ENCODE data around the gene PSMD2. TPM values are rescaled to one million over a fixed set of nuclear protein-coding genes. Genes with fewer than 3 reads are reported as not detected.

PSMD2 gene
- total RNA-seq, 1 experiment from 2014 or later, result 344 TPM

DNA sequence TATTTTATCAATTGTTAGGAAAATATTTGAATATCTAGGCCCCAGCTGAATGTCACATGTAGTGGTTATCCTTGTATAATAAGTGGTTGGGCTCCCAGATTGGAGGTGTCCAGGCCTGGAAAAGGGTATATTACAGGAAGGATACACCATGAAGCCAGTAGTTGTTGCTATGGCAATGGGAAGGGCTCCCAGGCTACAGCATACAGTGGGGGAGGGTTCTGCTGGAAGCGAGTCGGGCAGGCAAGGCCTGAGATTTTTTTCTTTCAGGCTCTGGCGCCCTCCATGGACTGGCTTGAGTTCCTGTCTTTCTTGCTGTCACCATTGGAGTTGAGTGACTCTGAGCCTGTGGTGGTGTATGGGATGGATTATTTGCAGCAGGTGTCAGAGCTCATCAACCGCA is 14.3 kb upstream of the PSMD2 start:
- Histone ChIP-seq H2BK120ac (ENCODE audit: low read depth, low read length, poor library complexity, severe bottlenecking) (no peak overlapping the region), H2AFZ (ENCODE audit: low read length) (no peak overlapping the region), H4K91ac (ENCODE audit: insufficient read length, low read depth, low read length) (no peak overlapping the region), H3K56ac (ENCODE audit: insufficient read length, low read depth, low read length) (no peak overlapping the region), H2BK5ac (ENCODE audit: insufficient read length, low read length) (no peak overlapping the region), H4K5ac (ENCODE audit: insufficient read length, low read depth, low read length) (no peak overlapping the region), H3K9ac (ENCODE audit: extremely low read depth, insufficient read length, low read length) (no peak overlapping the region), H3K79me2 (ENCODE audit: insufficient read depth, low read length) (no peaks in the 10 kb centered on the region), H3K79me1 (ENCODE audit: insufficient read depth, low read depth, low read length, poor library complexity, severe bottlenecking) (no peaks in the 10 kb centered on the region), H4K8ac (replicated peaks; ENCODE audit: insufficient read length, low read depth, low read length) (no peak overlapping the region), H2BK15ac (ENCODE audit: low read depth, low read length) (no peak overlapping the region), H2AK5ac (ENCODE audit: insufficient read length, low read length) (no peak overlapping the region), H3K14ac (ENCODE audit: insufficient read depth, low read length) (no peak overlapping the region), H3K4me2 (ENCODE audit: insufficient read depth, insufficient read length, low read length) (no peak overlapping the region), H3K4ac (ENCODE audit: low read depth, low read length) (no peak overlapping the region), H3K27me3 (ENCODE audit: insufficient read depth, low read length) (no peaks in the 10 kb centered on the region), H3K18ac (ENCODE audit: insufficient read length, low read depth, low read length) (no peak overlapping the region), H3K23ac (ENCODE audit: insufficient read length, low read depth, low read length) (no peak overlapping the region), H2BK20ac (ENCODE audit: low read depth, low read length, poor library complexity, severe bottlenecking) (no peak overlapping the region), H3K4me1 (ENCODE audit: insufficient read depth, low read length) (no peaks in the 10 kb centered on the region), H4K20me1 (ENCODE audit: control insufficient read depth, insufficient read depth, insufficient read length) (no peaks in the 10 kb centered on the region), H3T11ph (ENCODE audit: low read length) (no peak overlapping the region), H2BK12ac (ENCODE audit: insufficient read length, low read depth, low read length) (no peak overlapping the region), H3K23me2 (ENCODE audit: insufficient read length, low read depth, low read length, poor library complexity, severe bottlenecking) (no peaks in the 10 kb centered on the region), H3K9me3 (ENCODE audit: control insufficient read depth, low read depth, low read length) (no peaks in the 10 kb centered on the region), H3K27ac (ENCODE audit: insufficient read length, low read depth, low read length) (no peak overlapping the region)
- Mint-ChIP-seq H3K9me3 (no peaks in the 10 kb centered on the region), H3K4me1 (peaks cover 0 to 5% of the 10 kb centered on the region in 2 experiments; a peak in 1 of 4 replicates), H3K36me3 (ENCODE audit: insufficient read depth in 1 of 3, low read depth in 3 of 3) (no peaks in the 10 kb centered on the region; a peak in 1 of 7 replicates), H3K27ac (no peak overlapping the region), H3K27me3 (ENCODE audit: low read depth) (peaks cover 12% of the 10 kb centered on the region), H3K4me3 (peak overlapping the region in 1 of 2 experiments; percentile 55; a peak in 2 of 5 replicates)
- TF ChIP-seq, protein P1, sequence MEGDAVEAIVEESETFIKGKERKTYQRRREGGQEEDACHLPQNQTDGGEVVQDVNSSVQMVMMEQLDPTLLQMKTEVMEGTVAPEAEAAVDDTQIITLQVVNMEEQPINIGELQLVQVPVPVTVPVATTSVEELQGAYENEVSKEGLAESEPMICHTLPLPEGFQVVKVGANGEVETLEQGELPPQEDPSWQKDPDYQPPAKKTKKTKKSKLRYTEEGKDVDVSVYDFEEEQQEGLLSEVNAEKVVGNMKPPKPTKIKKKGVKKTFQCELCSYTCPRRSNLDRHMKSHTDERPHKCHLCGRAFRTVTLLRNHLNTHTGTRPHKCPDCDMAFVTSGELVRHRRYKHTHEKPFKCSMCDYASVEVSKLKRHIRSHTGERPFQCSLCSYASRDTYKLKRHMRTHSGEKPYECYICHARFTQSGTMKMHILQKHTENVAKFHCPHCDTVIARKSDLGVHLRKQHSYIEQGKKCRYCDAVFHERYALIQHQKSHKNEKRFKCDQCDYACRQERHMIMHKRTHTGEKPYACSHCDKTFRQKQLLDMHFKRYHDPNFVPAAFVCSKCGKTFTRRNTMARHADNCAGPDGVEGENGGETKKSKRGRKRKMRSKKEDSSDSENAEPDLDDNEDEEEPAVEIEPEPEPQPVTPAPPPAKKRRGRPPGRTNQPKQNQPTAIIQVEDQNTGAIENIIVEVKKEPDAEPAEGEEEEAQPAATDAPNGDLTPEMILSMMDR (conservative IDR thresholded peaks at IDR 0.05), result peak; percentile 75
- peak; percentile 88 for DNase-seq
- no CpG with 5 or more reads among the region's 4 CpGs for WGBS (ENCODE audit: extremely low coverage, insufficient read length, low lambda C conversion rate)
